ENCODE results near the gene PARVA. TPM values are rescaled to one million over a fixed set of nuclear protein-coding genes. Genes with fewer than 3 reads are reported as not detected.
A peak's percentile ranks its signal among the peaks of the same experiment; 100 is the strongest.

Gene PARVA
- total and polyA plus RNA-seq, 2 of the 4 experiments (the other 2 are of a cell fraction) = 65.2 to 80.2 TPM

DNA sequence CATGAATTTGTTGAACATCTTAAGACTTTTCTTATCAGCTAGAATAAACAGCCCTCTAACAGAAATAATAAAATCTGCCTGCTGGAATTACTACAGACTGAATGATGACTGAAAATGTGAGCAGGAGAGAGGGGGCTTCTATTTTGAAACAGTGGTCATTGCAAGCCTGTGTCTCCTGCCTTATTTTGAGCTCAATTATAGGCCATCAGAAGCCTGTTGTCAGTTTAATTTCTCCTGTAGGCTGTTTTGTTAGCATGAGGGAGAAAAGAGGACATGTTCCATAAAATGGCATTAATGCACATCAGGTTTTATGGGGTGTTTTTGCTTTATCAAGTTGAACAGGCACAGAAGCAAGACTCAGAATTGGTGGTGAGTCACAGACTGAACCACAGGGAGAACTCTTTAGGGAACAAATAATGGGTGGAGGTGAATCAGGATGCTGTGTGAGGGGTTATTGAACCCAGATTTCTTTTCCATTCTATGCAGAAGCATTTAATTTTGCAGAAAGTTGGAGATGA lies 129.1 kb downstream of the PARVA start:
- H2BK120ac ChIP-seq (ENCODE audit: low read depth, low read length) = no peak overlapping the region
- H4K20me1 ChIP-seq (ENCODE audit: insufficient read depth, low read length) = peaks cover 9% of the 10 kb centered on the region; the same call in 1 of the 2 replicates
- H2AFZ ChIP-seq (replicated peaks; ENCODE audit: low read length, poor library complexity) = no peak overlapping the region
- no peak overlapping the region for H3K18ac ChIP-seq (ENCODE audit: low read depth, low read length)
- H2BK20ac ChIP-seq (ENCODE audit: low read depth, low read length) = no peak overlapping the region
- H2AK5ac ChIP-seq (ENCODE audit: low read depth, low read length) = no peak overlapping the region
- DNase-seq (peak; percentile 59), ATAC-seq (ENCODE audit: low read depth) (no peak)
- TF ChIP-seq RCOR1 (IDR thresholded peaks at IDR 0.05; ENCODE audit: insufficient replicate concordance, low read length) (no peak), RAD21 (IDR thresholded peaks at IDR 0.05; ENCODE audit: low read length) (peak; percentile 1; the same call in 1 of the 2 replicates)
- TF ChIP-seq, protein P1, sequence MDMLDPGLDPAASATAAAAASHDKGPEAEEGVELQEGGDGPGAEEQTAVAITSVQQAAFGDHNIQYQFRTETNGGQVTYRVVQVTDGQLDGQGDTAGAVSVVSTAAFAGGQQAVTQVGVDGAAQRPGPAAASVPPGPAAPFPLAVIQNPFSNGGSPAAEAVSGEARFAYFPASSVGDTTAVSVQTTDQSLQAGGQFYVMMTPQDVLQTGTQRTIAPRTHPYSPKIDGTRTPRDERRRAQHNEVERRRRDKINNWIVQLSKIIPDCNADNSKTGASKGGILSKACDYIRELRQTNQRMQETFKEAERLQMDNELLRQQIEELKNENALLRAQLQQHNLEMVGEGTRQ (IDR thresholded peaks at IDR 0.05; ENCODE audit: low read depth, low read length) = no peak
- TF ChIP-seq, protein P2, sequence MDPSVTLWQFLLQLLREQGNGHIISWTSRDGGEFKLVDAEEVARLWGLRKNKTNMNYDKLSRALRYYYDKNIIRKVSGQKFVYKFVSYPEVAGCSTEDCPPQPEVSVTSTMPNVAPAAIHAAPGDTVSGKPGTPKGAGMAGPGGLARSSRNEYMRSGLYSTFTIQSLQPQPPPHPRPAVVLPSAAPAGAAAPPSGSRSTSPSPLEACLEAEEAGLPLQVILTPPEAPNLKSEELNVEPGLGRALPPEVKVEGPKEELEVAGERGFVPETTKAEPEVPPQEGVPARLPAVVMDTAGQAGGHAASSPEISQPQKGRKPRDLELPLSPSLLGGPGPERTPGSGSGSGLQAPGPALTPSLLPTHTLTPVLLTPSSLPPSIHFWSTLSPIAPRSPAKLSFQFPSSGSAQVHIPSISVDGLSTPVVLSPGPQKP (IDR thresholded peaks at IDR 0.05; ENCODE audit: borderline replicate concordance, low read depth, low read length) = no peak
- no peak overlapping the region for H4K8ac ChIP-seq (ENCODE audit: low read depth in 2 of 2, low read length in 2 of 2)
- H3K4me1 ChIP-seq (ENCODE audit: control insufficient read depth, insufficient read depth, low read length) = peaks cover 27% of the 10 kb centered on the region
- dilution Hi-C loops (cut with HindIII; ENCODE audit: low sequenced_read_pairs, unreplicated experiment) (no loop called here), in situ Hi-C loops (cut with MboI; ENCODE audit: low sequenced_read_pairs) (no loop called here), intact Hi-C loops (cut with micrococcal nuclease) (loop anchor here (5.0 to 10.0 kb wide), 3 partner anchors 168 to 386 kb away; partner anchors contain the start of gene TEAD1)
- H3K14ac ChIP-seq (replicated peaks; ENCODE audit: low read depth, low read length) = no peak overlapping the region
- H3K27ac ChIP-seq (ENCODE audit: insufficient read depth, low read length) = no peak overlapping the region
- no peak overlapping the region for H3K23ac ChIP-seq (ENCODE audit: low read depth, low read length)
- no peak overlapping the region for H3K9ac ChIP-seq (ENCODE audit: low read depth, low read length)
- no peak overlapping the region for H4K91ac ChIP-seq (ENCODE audit: insufficient read depth, low read depth, low read length)
- H2BK15ac ChIP-seq (ENCODE audit: low read depth, low read length) = no peak overlapping the region
- no peaks in the 10 kb centered on the region for H3K9me3 ChIP-seq (ENCODE audit: control insufficient read depth, insufficient read depth, low read length)
- ChIA-PET POLR2A (ENCODE audit: unreplicated experiment) (no interaction called here), CTCF (no interaction called here)
- H3K4me2 ChIP-seq (ENCODE audit: low read depth, low read length) = no peak overlapping the region
- no peak overlapping the region for H3K4me3 ChIP-seq (ENCODE audit: insufficient read depth, low read depth, low read length)
- no peak overlapping the region for H2BK5ac ChIP-seq (ENCODE audit: low read depth, low read length, poor library complexity, severe bottlenecking)
- peaks cover 12 to 60% of the 10 kb centered on the region in 2 experiments for H3K79me1 ChIP-seq (ENCODE audit: low read depth in 1 of 2, low read length in 2 of 2)
- H4K5ac ChIP-seq (ENCODE audit: low read depth, low read length) = no peak overlapping the region
- no peak overlapping the region for H3K56ac ChIP-seq (ENCODE audit: extremely low read depth, insufficient read depth, low read length)
- no peaks in the 10 kb centered on the region for H3K27me3 ChIP-seq (ENCODE audit: control insufficient read depth, insufficient read depth, low read length)
- BruUV-seq (replicated peaks) = no TSS peak
- peaks cover 40% of the 10 kb centered on the region for H3K9me1 ChIP-seq (ENCODE audit: insufficient read depth, low read length)
- H3K4ac ChIP-seq (ENCODE audit: low read depth, low read length) = no peak overlapping the region
- H3K36me3 ChIP-seq (ENCODE audit: control insufficient read depth, insufficient read depth, low read length) = peaks cover 40% of the 10 kb centered on the region
- no peak overlapping the region for H2AK9ac ChIP-seq (replicated peaks; ENCODE audit: low read depth, low read length, poor library complexity)
